Natural killer cell (primary cell): ENCODE measurements around the gene SDR42E1. TPM values are rescaled to one million over a fixed set of nuclear protein-coding genes. Genes with fewer than 3 reads are reported as not detected.

Experiments used
- ATAC-seq, 3 donors: fragments of 150-1000 bp in 2 of 3; fragments of 200-7000 bp in 1 of 3; cut with Tn5 transposase; 1 replicate in 1 of 3; 2 replicates in 2 of 3; pipeline ENCODE4 v1.10.0; 2021; ENCODE audit warnings: mild to moderate bottlenecking in 2 of 3, moderate library complexity in 2 of 3
- DNase-seq, 2 donors: peaks; one replicate each; pipeline versions ENCODE4 v3.0.0 to v3.0.0-alpha.2; 2013 to 2021; ENCODE audit warnings: mixed read lengths in 1 of 2
- H3K27ac ChIP-seq: one replicate; pipeline ENCODE4 v1.5.1; 2013; ENCODE audit warnings: mild to moderate bottlenecking, low read length
- H3K27me3 ChIP-seq: one replicate; pipeline ENCODE4 v1.6.1; 2013; ENCODE audit warnings: low read length; ENCODE audit not compliant: control insufficient read depth, insufficient read depth
- H3K36me3 ChIP-seq: one replicate; pipeline ENCODE4 v1.6.1; 2013; ENCODE audit warnings: low read length; ENCODE audit not compliant: control insufficient read depth, insufficient read depth
- H3K4me1 ChIP-seq: one replicate; pipeline ENCODE4 v1.6.1; 2013; ENCODE audit warnings: low read length; ENCODE audit not compliant: control insufficient read depth, insufficient read depth
- H3K4me3 ChIP-seq: one replicate; pipeline ENCODE4 v1.5.1; 2013; ENCODE audit warnings: low read length
- H3K9me3 ChIP-seq: one replicate; pipeline ENCODE4 v1.6.1; 2013; ENCODE audit warnings: low read length; ENCODE audit not compliant: control insufficient read depth, insufficient read depth
- H3K27ac Mint-ChIP-seq, 2 donors: one replicate each; pipeline ENCODE4 v1.8.0; 2022; ENCODE audit warnings: mild to moderate bottlenecking in 2 of 2, mixed read lengths in 2 of 2, moderate library complexity in 1 of 2
- H3K27me3 Mint-ChIP-seq, 2 donors: one replicate each; pipeline ENCODE4 v1.8.0; 2022; ENCODE audit warnings: low read depth in 2 of 2, mixed read lengths in 2 of 2
- H3K36me3 Mint-ChIP-seq: one replicate; pipeline ENCODE4 v1.8.0; 2022; ENCODE audit warnings: mixed read lengths
- H3K4me1 Mint-ChIP-seq, 2 donors: one replicate each; pipeline ENCODE4 v1.8.0; 2022; ENCODE audit warnings: mixed read lengths in 2 of 2
- H3K4me3 Mint-ChIP-seq: one replicate; pipeline ENCODE4 v1.8.0; 2022; ENCODE audit warnings: mild to moderate bottlenecking, moderate library complexity, mixed read lengths
- H3K9me3 Mint-ChIP-seq, 2 donors: one replicate each; pipeline ENCODE4 v1.8.0; 2022; ENCODE audit warnings: mixed read lengths in 2 of 2
- CTCF ChIP-seq: fragments of 200-600 bp; IDR thresholded peaks from one replicate; pipeline ENCODE4 v1.8.0; 2022; ENCODE audit warnings: antibody characterized with exemption
- WGBS: methylation state at CpG from one replicate; pipeline ENCODE4 v1.1.7; 2013; ENCODE audit warnings: missing lambda C conversion rate; ENCODE audit not compliant: insufficient coverage; 5-methylcytosine and 5-hydroxymethylcytosine counted together
- intact Hi-C: fragments of 100-400 bp; cut with micrococcal nuclease; formaldehyde crosslinking; loops from one replicate; pipeline ENCODE4 v1.14.2; 2022
- total RNA-seq, 4 donors: library from RNA; stranded (reverse); fragments of 120-200 nt in 1 of 4; gene quantifications; one replicate each; pipeline versions ENCODE4 v1.2.3 to v1.2.4, GENCODE V29; 2013 to 2022

SDR42E1 gene
- total RNA-seq, 3 donors from 2014 or later (not counting 1 experiment from before 2014, with no cell fraction given), result 3.6 to 8.5 (median 6.3) TPM

- ATAC-seq, result no peak
- Mint-ChIP-seq H3K4me3 (no peak overlapping the region), H3K36me3 (no peaks in the 10 kb centered on the region), H3K9me3 (no peaks in the 10 kb centered on the region), H3K27me3 (peaks cover 0 to 7% of the 10 kb centered on the region in 2 donors), H3K4me1 (no peaks in the 10 kb centered on the region), H3K27ac (no peak overlapping the region)
- DNase-seq, result no peak
- WGBS, result 96% methylated on average over 3 of the region's 6 CpGs
- H3K4me1 ChIP-seq, result no peaks in the 10 kb centered on the region
- no peak overlapping the region for H3K27ac ChIP-seq
- H3K9me3 ChIP-seq, result no peaks in the 10 kb centered on the region
- no peak for TF ChIP-seq CTCF
- H3K4me3 ChIP-seq, result no peak overlapping the region
- peaks cover 4% of the 10 kb centered on the region for H3K36me3 ChIP-seq
- intact Hi-C loops, result no loop called here
- H3K27me3 ChIP-seq, result no peaks in the 10 kb centered on the region
Measured at GRCh38 chr16:81964808-81965207, 46.5 kb downstream of the SDR42E1 start.

GRCh38 chr16:81956213-81956948 is 54.9 kb downstream of the SDR42E1 start:
- WGBS, result 77% methylated on average over 9 of the region's 9 CpGs
- H3K27me3 ChIP-seq, result no peaks in the 10 kb centered on the region
- H3K27ac Mint-ChIP-seq, result peak overlapping the region; percentile 17 to 49
- no peaks in the 10 kb centered on the region for H3K4me1 ChIP-seq
- no peak overlapping the region for H3K4me3 Mint-ChIP-seq
- H3K4me1 Mint-ChIP-seq, result peaks cover 5% of the 10 kb centered on the region in 2 donors
- no peak overlapping the region for H3K4me3 ChIP-seq
- peaks cover 29% of the 10 kb centered on the region for H3K36me3 Mint-ChIP-seq
- no peak overlapping the region for H3K27ac ChIP-seq
- H3K9me3 Mint-ChIP-seq, result no peaks in the 10 kb centered on the region
- H3K9me3 ChIP-seq, result no peaks in the 10 kb centered on the region
- no peak for TF ChIP-seq CTCF
- intact Hi-C loops, result no loop called here
- ATAC-seq, result no peak
- H3K27me3 Mint-ChIP-seq, result no peaks in the 10 kb centered on the region
- no peak for DNase-seq
- H3K36me3 ChIP-seq, result peaks cover 73% of the 10 kb centered on the region

GRCh38 chr16:81951564-81951963 is 59.7 kb downstream of the SDR42E1 start:
- Mint-ChIP-seq H3K36me3 (peaks cover 61% of the 10 kb centered on the region), H3K4me1 (peaks cover 5% of the 10 kb centered on the region in 2 donors), H3K27me3 (no peaks in the 10 kb centered on the region), H3K9me3 (peaks cover 5 to 6% of the 10 kb centered on the region in 2 donors), H3K27ac (no peak overlapping the region), H3K4me3 (no peak overlapping the region)
- intact Hi-C loops, result no loop called here
- H3K4me1 ChIP-seq, result no peaks in the 10 kb centered on the region
- H3K36me3 ChIP-seq, result peaks cover 87% of the 10 kb centered on the region
- no peaks in the 10 kb centered on the region for H3K27me3 ChIP-seq
- no peak for TF ChIP-seq CTCF
- WGBS, result no CpG with 5 or more reads among the region's 2 CpGs
- ATAC-seq (no peak), DNase-seq (no peak)
- H3K4me3 ChIP-seq, result no peak overlapping the region
- H3K27ac ChIP-seq, result no peak overlapping the region
- peaks cover 4% of the 10 kb centered on the region for H3K9me3 ChIP-seq

- intact Hi-C loops, result no loop called here
- Histone ChIP-seq H3K4me3 (no peak overlapping the region), H3K9me3 (peaks cover 4% of the 10 kb centered on the region), H3K36me3 (peaks cover 89% of the 10 kb centered on the region), H3K4me1 (no peaks in the 10 kb centered on the region), H3K27ac (no peak overlapping the region), H3K27me3 (no peaks in the 10 kb centered on the region)
- ATAC-seq (no peak), DNase-seq (no peak)
- no peak for TF ChIP-seq CTCF
- Mint-ChIP-seq H3K9me3 (peaks cover 5 to 6% of the 10 kb centered on the region in 2 donors), H3K4me1 (no peaks in the 10 kb centered on the region), H3K36me3 (peaks cover 51% of the 10 kb centered on the region), H3K27me3 (no peaks in the 10 kb centered on the region), H3K27ac (no peak overlapping the region), H3K4me3 (no peak overlapping the region)
- WGBS, result 97% methylated on average over 5 of the region's 5 CpGs
Measured at GRCh38 chr16:81946206-81946605, 65.1 kb downstream of the SDR42E1 start.
